ENCODE results near the gene GRM2.

GRM2 gene

DNA sequence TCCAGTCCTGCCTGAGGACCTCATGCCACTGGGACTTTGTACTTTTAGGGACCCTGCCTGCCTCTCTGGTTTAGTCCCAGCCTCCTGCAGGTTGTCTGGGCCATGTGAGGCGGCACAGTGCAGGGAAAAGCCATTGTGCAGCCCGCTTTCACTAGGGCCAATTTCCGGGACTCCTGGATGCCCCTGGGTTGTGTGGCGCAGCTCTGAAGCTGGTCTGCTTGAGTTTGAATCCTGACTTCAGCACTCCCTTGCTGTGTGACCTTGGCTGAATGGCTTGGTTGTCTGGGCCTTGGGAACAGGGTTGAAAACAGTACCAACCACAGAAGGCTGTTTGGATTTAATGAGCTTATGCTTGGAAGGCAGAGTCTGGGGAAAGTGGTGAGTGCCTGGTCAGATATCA is 27.6 kb upstream of the GRM2 start:
- Histone ChIP-seq H3K9me3 (no peaks in the 10 kb centered on the region), H3K36me3 (no peaks in the 10 kb centered on the region), H3K4me1 (no peaks in the 10 kb centered on the region), H3K27me3 (no peaks in the 10 kb centered on the region), H3K4me3 (ENCODE audit: low read depth, low read length) (no peak overlapping the region)
- no peak for DNase-seq
- no peak for TF ChIP-seq CTCF (IDR thresholded peaks at IDR 0.05; ENCODE audit: low read depth, low read length)

GRCh38 chr3:51679777-51680176 is 27.1 kb upstream of the GRM2 start:
- Histone ChIP-seq H3K36me3 (no peaks in the 10 kb centered on the region), H3K4me1 (no peaks in the 10 kb centered on the region), H3K27me3 (no peaks in the 10 kb centered on the region), H3K4me3 (ENCODE audit: low read depth, low read length) (no peak overlapping the region), H3K9me3 (no peaks in the 10 kb centered on the region)
- TF ChIP-seq CTCF (IDR thresholded peaks at IDR 0.05; ENCODE audit: low read depth, low read length), result no peak
- no peak for DNase-seq

DNA sequence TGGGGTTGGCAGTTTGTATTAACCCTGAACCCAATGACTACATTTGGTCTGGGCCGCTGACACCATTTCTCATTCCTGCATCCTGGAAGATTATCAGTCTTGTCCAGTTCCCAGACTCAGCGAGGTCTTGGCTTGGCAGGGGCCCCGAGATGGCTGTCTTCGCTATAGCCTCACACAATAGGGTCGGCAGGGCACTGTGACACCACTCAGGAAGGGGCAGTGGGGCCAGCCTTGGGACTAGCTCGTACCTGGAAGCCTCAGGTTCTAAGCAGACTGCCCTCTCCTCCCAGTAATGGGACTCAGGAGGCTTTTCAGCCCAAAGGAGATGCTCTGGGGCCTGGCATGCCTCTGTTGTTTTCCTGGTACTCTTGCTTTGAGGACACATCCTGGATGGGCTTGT is 26.7 kb upstream of the GRM2 start:
- Histone ChIP-seq H3K9me3 (no peaks in the 10 kb centered on the region), H3K4me3 (ENCODE audit: low read depth, low read length) (no peak overlapping the region), H3K27me3 (no peaks in the 10 kb centered on the region), H3K4me1 (no peaks in the 10 kb centered on the region), H3K36me3 (no peaks in the 10 kb centered on the region)
- TF ChIP-seq CTCF (IDR thresholded peaks at IDR 0.05; ENCODE audit: low read depth, low read length), result no peak
- DNase-seq, result no peak

DNA sequence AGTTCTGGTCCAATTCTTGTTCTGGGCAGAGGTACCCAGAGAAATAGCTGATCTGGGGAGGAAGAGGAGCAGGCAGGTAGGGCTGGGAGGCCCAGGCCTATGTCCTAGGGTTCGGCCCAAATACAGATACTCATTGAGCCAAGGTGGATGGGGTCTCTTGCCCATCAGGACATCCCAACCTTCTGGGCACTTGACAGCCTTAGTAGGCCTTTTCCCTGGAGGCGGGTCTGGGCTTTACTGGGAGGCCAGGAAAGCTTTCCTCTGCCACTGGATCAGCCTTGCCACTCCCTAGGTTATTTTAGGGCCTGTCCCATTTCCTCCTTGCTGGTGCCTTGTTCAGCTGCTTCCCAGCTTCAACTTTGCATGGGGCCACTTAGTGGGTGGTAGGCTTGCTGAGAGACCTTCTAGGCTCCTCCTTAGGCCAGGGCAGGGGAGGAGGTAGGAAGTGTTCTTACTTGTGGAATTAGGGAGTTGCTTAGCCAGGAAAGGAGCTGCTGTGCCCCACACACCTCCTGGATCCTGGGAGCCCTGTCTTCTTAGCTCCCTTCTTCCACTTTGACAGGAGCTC is 26.1 kb upstream of the GRM2 start:
- Histone ChIP-seq H3K9me3 (no peaks in the 10 kb centered on the region), H3K4me3 (ENCODE audit: low read depth, low read length) (no peak overlapping the region), H3K27me3 (no peaks in the 10 kb centered on the region), H3K4me1 (no peaks in the 10 kb centered on the region), H3K36me3 (no peaks in the 10 kb centered on the region)
- no peak for TF ChIP-seq CTCF (IDR thresholded peaks at IDR 0.05; ENCODE audit: low read depth, low read length)
- DNase-seq, result no peak

GRCh38 chr3:51681453-51681852 is 25.4 kb upstream of the GRM2 start:
- Histone ChIP-seq H3K36me3 (no peaks in the 10 kb centered on the region), H3K27me3 (no peaks in the 10 kb centered on the region), H3K4me3 (ENCODE audit: low read depth, low read length) (no peak overlapping the region), H3K9me3 (no peaks in the 10 kb centered on the region), H3K4me1 (no peaks in the 10 kb centered on the region)
- TF ChIP-seq CTCF (IDR thresholded peaks at IDR 0.05; ENCODE audit: low read depth, low read length), result no peak
- no peak for DNase-seq

DNA sequence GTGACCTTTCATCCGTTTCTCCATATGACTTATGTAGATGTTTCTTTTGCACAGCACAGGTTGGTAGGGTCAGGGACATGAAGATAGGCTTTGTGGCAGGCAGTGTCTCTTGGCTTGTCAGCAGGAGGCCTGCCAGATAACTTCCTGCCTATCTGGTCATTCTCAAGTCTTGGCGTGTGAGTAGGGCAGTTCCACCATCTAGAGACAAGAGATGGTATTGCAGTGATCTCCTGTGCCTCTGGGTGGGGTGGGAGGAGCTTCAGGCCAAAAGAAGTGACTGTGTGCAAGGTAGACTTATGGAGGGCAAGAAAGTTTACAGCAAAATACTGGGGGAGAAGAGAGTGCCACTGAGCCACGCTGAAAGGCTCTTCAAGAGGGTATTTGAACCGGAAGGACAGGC is 24.8 kb upstream of the GRM2 start:
- TF ChIP-seq CTCF (IDR thresholded peaks at IDR 0.05; ENCODE audit: low read depth, low read length), result peak; percentile 79
- no peak overlapping the region for H3K4me3 ChIP-seq (ENCODE audit: low read depth, low read length)
- H3K36me3 ChIP-seq, result no peaks in the 10 kb centered on the region

More for the DNA sequence above, 24.8 kb upstream of the GRM2 start:
- Histone ChIP-seq H3K9me3 (no peaks in the 10 kb centered on the region), H3K27me3 (no peaks in the 10 kb centered on the region), H3K4me1 (no peaks in the 10 kb centered on the region)
- peak; percentile 65 for DNase-seq

All from BE2C (cell line).